ENCODE measurements around the gene DAZAP1. TPM values are rescaled to one million over a fixed set of nuclear protein-coding genes. Genes with fewer than 3 reads are reported as not detected.

Gene DAZAP1
- polyA plus RNA-seq, 1 experiment = 45.8 TPM

GRCh38 chr19:1441677-1442438 is 34.5 kb downstream of the DAZAP1 start:
- peaks cover 7% of the 10 kb centered on the region for H3K27me3 ChIP-seq (ENCODE audit: control insufficient read depth, insufficient read depth, low read length)
- TF ChIP-seq CTCF (IDR thresholded peaks at IDR 0.05; ENCODE audit: low read depth, low read length) = no peak
- H3K4me3 ChIP-seq (ENCODE audit: low read depth, low read length) = no peak overlapping the region
- H3K9me3 ChIP-seq (ENCODE audit: control insufficient read depth, insufficient read depth, low read length) = peaks cover 3% of the 10 kb centered on the region; the same call in 1 of the 2 replicates
- ChIA-PET CTCF (no interaction called here), POLR2A (interaction anchor here (0.7 kb wide), 1 partner anchor 269 kb away, joined by 9 read pairs; no protein-coding TSS in a partner anchor)
- no peak for DNase-seq (ENCODE audit: low read depth, low spot score)
- no peak overlapping the region for H3K27ac ChIP-seq (ENCODE audit: low read depth, low read length)

- Histone ChIP-seq H3K27ac (ENCODE audit: low read depth, low read length) (no peak overlapping the region), H3K27me3 (ENCODE audit: control insufficient read depth, insufficient read depth, low read length) (peaks cover 32% of the 10 kb centered on the region), H3K4me3 (ENCODE audit: low read depth, low read length) (peak overlapping the region; percentile 55), H3K9me3 (ENCODE audit: control insufficient read depth, insufficient read depth, low read length) (no peaks in the 10 kb centered on the region; the same call in 1 of the 2 replicates)
- peak; percentile 65 for TF ChIP-seq CTCF (IDR thresholded peaks at IDR 0.05; ENCODE audit: low read depth, low read length)
- DNase-seq (ENCODE audit: low read depth, low spot score) = no peak
- POLR2A ChIA-PET = interaction anchor here (0.8 kb wide), 1 partner anchor 177 kb away, joined by 9 read pairs; the partner anchor contains the start of gene CIRBP
- CTCF ChIA-PET = interaction anchor here (0.9 to 1.1 kb wide), 2 partner anchors 18 to 64 kb away, joined by 3 to 5 read pairs; no protein-coding TSS in a partner anchor
Observed at GRCh38 chr19:1445185-1445931, 38.0 kb downstream of the DAZAP1 start.

- TF ChIP-seq CTCF (IDR thresholded peaks at IDR 0.05; ENCODE audit: low read depth, low read length) = no peak
- ChIA-PET CTCF (interaction anchor here (0.9 kb wide), 1 partner anchor 63 kb away, joined by 5 read pairs; no protein-coding TSS in a partner anchor), POLR2A (no interaction called here)
- Histone ChIP-seq H3K4me3 (ENCODE audit: low read depth, low read length) (peak overlapping the region; percentile 55), H3K27ac (ENCODE audit: low read depth, low read length) (no peak overlapping the region), H3K27me3 (ENCODE audit: control insufficient read depth, insufficient read depth, low read length) (peaks cover 40% of the 10 kb centered on the region), H3K9me3 (ENCODE audit: control insufficient read depth, insufficient read depth, low read length) (no peaks in the 10 kb centered on the region)
- no peak for DNase-seq (ENCODE audit: low read depth, low spot score)
Observed at GRCh38 chr19:1445932-1446712, 38.7 kb downstream of the DAZAP1 start.

GRCh38 chr19:1446713-1447481 is 39.5 kb downstream of the DAZAP1 start:
- no peak overlapping the region for H3K27ac ChIP-seq (ENCODE audit: low read depth, low read length)
- ChIA-PET CTCF (no interaction called here), POLR2A (no interaction called here)
- H3K4me3 ChIP-seq (ENCODE audit: low read depth, low read length) = peak overlapping the region; percentile 55; the same call in 1 of the 2 replicates
- H3K27me3 ChIP-seq (ENCODE audit: control insufficient read depth, insufficient read depth, low read length) = peaks cover 48% of the 10 kb centered on the region
- DNase-seq (ENCODE audit: low read depth, low spot score) = no peak
- H3K9me3 ChIP-seq (ENCODE audit: control insufficient read depth, insufficient read depth, low read length) = no peaks in the 10 kb centered on the region
- TF ChIP-seq CTCF (IDR thresholded peaks at IDR 0.05; ENCODE audit: low read depth, low read length) = no peak

All from AG04450 (cell line).